HG02852 (cell line): Measurements from ENCODE around the gene POU5F2.

Experiments used
- ATAC-seq: cut with Tn5 transposase; IDR thresholded peaks from one replicate; pipeline ENCODE4 v1.9.1; 2021; ENCODE audit warnings: mild to moderate bottlenecking, moderate library complexity; ENCODE audit not compliant: unreplicated experiment

POU5F2 gene

GRCh38 chr5:93717162-93717561 lies 24.2 kb downstream of the POU5F2 start:
- ATAC-seq, result no peak

- ATAC-seq, result no peak
Observed at GRCh38 chr5:93716453-93716852, 24.9 kb downstream of the POU5F2 start.

- no peak for ATAC-seq
Observed at GRCh38 chr5:93715761-93716160, 25.6 kb downstream of the POU5F2 start.

GRCh38 chr5:93715327-93715726 lies 26.1 kb downstream of the POU5F2 start:
- no peak for ATAC-seq

- no peak for ATAC-seq
Observed at GRCh38 chr5:93708442-93708841, 33.0 kb downstream of the POU5F2 start.

GRCh38 chr5:93705896-93706295 lies 35.5 kb downstream of the POU5F2 start:
- ATAC-seq, result no peak

GRCh38 chr5:93704996-93705395 lies 36.4 kb downstream of the POU5F2 start:
- ATAC-seq, result no peak

GRCh38 chr5:93691997-93692396 lies 49.4 kb downstream of the POU5F2 start:
- ATAC-seq, result no peak
